IPS DF 19.7 (cell line): ENCODE measurements around the gene CPT1A.
A peak's percentile ranks its signal among the peaks of the same experiment; 100 is the strongest.
"Not testable (repeated sequence)": the region's sequence is repeated elsewhere in the genome, so short reads cannot be mapped to it uniquely, and the experiment has no call there.

ENCODE experiments used
- DNase-seq: peaks from one replicate; pipeline ENCODE4 v3.0.0-alpha.2; 2013; ENCODE audit warnings: low read depth, low spot score

Gene CPT1A

DNA sequence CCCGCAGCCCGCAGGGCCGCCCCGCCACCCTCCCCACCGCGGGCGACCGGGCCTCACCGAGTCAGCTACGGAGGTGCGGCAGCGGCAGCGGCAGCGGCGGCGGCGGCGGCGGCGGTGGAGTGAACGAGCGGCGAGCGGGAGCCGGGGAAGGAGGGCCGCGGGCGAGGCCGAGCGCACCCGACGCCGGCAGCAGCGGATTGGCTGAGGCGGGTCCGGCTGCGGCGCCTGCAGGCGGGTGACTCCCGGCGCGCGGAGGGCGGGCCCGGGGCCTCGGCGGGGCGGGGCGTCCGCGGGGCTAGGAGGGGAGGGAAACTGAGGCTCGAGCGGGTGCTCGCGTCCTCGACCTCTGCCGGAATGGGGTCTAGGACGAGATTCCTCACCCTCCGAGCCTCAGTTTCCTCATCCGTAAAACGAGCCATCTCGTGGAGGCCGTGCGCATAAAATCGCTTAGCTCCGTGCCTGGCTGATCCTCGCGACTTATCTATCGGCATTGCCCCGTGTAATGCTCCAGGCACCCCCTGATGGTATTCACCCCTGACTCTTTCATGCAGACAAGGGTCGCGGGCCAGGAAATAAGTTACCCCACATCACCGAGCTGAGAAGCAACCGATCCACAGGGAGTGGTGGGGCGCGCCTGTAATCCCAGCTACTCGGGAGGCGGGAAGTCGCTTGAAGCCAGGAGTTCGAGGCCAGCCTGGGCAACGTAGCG lies at the start of gene CPT1A:
TSS of gene CPT1A (minus strand) at position 199 of the 709 bp plus-strand sequence. CDS start 26,442 bp downstream, outside the sequence.
- DNase-seq: no peak

DNA sequence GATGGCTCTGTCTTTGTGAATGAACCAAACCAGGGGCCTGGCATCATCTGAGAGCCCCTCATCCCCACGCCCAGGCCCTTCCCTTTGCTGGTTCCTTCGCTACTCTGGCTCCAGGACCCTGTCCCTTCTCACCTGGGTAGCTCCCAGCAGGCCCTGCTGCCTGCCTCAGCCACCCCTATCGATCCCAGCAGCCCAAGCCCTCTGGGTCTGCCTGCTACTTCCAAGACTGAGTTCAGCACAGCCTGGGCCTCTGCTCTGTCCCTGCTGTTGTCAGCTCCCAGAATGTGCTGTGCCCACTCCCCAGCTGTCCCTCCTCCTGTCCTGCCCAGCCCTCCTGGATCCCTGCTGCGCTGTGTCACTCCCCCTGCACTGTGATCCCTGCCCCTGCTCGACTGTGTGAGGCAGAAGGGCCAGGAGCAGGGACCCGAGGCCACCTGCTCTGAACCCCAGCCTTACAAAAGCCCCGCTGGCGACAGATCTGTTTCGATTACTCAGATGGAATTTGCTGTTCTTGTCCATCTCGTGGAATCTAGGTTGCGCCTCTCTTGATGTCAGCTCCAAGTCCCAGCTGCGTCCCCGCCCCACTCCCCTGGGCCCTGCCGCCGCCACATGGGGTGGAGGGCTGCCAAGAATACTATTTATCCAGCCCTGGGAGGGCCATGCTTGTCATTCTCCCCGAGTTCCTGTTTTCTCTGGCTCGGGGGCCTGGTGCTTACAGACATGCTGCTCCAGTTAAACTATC lies 48.9 kb upstream of the CPT1A start:
- no peak for DNase-seq

DNA sequence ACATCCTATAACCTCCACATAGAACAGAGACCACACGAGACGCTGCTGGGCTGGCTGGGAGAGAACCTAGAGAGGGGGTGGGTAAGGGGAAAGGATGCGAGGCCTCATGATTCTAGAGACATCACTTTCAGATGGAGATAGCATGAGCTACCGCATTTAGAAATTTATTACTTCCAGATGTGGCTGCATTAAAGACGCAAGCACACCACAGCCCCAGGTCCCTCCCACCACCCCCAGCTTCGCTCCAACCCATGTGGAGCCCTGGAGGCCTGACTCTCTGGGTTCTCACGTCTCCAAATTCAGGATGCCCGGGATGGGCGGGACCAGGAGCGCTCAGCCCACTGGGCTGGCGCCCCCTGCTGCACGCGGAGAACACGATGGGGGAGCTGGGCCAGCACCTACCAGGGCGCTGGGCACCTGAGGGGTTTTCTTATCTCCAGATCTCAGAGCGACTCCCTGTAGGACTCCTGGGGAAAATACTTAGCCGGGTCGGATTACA lies 48.3 kb upstream of the CPT1A start:
- DNase-seq: peak; percentile 15

DNA sequence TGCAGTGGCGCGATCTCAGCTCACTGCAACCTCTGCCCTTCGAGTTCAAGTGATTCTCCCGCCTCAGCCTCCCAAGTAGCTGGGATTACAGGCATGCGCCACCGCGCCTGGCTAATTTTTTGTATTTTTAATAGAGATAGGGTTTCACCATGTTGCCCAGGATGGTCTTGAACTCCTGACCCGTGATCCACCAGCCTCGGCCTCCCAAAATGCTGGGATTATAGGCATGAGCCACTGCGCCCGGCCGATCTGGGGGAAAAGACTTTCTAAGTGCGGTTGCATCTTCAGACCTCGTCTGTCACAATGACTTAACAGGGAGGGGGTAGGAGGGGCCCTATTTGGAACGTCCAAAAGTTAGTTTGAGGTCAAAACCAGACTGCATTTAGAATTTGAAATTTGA lies 43.1 kb upstream of the CPT1A start:
- not testable (repeated sequence) for DNase-seq

DNA sequence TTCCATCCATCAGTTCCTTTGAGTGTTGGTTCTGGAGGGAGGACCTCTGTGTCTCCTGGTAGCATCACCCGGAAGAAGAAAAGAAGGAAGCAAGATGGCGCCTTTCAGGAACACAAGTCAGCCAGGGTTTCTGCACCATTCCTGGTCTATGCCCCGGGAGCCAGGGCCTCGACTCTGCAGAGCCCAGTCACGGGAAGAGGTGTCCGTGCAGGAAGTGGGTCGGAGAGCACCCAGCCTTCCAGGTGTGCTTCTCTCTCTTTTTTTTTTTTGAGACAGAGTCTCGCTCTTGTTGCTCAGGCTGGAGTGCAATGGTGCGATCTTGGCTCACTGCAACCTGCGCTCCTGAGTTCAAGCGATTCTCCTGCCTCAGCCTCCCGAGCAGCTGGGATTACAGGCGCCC lies 40.7 kb upstream of the CPT1A start:
- no peak for DNase-seq

DNA sequence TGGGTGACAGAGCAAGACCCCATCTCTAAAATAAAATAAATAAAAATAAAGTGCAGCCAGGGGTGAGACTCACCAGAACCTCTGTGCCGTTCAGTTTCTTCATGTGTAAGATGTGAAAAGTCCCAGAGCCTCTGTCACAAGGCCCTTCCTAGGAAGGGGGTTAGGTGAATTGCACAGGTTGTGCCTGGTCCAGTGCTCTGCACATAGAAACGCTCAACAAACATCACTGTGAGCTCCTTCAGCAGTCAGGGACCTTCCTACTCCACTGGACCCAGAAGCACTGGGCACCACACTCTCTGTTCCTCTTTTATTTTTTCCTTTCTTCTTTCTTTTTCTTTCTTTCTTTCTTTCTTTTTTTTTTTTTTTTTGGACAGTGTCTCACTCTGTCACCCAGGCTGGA lies 39.6 kb upstream of the CPT1A start:
- no peak for DNase-seq

DNA sequence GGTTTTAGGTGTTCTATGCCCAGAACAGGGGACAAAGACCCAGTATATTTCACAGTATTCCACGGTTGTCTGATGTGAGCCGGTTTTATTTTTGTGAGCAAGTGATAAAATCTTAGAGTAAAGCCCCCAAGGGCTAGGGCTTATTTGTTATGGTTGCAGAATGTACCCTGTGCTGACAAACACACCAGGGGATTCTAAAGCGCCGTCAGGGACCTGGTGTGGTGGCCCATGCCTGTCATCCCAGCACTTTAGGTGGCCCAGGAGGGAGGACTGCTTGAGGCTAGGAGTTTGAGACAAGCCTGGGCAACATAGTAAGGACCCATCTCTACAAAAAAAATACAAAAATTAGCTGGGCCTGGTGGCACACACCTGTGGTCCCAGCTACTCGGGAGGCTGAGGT lies 39.1 kb upstream of the CPT1A start:
- DNase-seq: no peak

DNA sequence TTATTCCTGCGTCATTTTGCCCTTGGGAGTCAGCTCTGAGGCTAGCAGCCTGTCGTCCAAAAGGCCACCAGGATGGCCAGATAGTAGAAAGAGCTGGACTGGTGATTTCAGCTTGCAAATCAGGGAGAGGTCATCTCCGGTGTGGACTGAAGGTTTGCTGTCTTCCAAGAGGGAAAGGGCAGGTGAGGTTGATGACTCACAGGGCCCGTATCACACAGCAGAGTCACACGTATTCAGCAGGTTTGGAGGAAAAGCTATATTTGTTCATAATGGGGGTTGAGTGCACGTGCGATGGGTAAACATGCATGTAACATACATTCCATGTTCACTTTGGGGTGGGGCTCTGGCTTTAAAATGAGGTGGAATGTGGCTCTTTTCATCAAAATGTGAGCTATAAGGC lies 36.3 kb upstream of the CPT1A start:
- DNase-seq: no peak

DNA sequence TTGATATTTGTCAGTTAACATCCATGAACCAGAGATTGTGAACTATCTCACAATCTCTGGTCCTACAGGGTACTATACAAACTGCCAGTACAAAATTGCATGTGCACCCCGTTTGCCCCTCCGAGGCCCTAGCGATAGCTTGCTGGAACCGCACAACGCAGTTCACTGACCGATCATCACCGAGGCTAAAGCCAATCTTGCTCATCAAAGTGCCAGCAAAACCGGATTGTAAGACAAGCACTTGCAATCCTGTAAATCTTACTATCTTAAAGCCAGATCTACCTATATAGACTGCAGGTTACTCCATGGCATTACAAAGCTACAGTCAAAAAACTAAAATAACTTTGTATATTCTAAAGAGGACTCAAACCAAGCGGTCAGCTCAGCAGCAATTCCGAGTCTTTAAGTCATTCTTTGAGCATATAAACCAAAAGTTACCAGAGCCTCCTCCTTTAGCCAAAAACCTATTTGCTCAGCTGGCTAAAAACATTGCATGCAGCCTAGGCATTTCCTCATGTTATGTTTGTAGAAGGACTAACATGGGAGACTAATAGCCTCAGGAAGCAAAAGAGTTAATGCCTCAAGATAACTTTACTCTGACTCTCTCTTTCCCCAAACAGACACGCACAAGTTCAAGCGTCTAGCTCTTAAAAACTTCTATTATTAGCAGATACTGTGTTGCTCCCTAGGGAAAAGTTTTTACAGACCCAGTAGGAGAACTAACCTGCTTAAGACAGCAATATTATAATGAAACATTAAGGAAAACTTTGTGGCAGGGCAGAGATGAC lies 30.7 kb upstream of the CPT1A start:
- DNase-seq: no peak

DNA sequence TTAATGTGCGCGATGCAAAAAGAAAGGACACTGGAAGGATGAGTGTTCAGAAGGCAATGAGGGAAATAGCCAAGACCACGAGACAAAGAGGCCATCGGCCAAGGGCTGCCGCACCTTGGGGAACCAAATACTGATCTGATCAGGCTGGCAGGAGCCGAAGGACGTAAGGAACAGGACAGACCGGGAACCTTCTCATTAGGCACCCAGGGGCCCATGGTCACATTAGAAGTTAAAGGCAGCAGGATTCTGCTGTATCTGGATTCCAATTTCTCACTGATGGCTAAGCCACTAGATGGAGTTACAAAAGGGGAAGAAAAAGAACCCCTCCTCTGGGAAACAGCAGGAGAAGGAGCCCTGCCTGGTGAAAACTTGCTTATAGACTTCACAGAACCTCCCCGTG lies 28.8 kb upstream of the CPT1A start:
- DNase-seq: no peak

DNA sequence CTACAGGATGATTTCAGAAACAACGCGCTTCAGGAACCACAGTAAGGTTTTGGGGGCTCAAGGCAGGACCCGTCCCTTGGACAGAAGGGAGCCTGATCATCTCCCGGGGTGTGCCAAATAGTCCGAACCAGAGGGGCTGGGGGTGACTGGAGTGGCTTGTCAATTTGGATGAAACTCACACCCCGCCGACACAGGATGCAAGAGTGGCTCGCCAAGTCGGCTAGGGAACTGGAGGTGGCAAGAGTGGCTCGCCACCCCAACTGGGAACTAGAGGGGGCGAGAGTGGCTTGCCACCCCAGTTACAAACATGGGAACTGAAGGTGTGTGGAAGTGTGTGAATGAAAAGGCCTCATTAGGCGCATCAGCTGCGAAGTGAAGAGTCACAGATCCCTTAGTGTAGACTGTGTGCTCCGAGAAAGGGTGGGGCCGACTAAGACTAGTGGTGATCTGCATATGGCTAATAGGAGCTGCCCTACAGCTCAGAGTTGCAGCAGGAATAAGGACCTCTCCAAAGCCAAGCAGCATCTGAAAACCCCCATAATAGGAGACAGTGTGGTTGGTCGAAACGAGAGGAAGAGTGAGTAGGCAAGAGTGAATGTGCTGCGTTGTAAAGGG lies 26.6 kb upstream of the CPT1A start:
- no peak for DNase-seq

DNA sequence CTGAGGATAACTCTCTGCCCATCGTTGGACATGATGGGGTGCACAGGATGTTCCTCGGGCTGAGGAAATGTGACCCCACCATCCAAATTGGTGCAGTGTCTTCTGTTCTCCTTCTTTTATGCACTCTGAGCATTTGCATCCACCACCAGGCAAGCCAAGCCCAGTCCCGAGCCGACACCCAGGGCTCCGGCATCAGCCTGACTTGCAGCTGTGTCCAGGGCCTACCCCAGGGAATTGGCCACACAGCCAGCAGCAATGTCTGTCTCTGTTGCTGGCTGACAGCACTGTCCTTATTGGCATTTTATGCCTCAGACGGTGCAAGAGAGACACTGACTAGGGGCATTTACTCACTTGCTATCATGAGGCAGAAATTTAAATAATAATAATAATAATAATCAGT lies 25.4 kb upstream of the CPT1A start:
- no peak for DNase-seq

DNA sequence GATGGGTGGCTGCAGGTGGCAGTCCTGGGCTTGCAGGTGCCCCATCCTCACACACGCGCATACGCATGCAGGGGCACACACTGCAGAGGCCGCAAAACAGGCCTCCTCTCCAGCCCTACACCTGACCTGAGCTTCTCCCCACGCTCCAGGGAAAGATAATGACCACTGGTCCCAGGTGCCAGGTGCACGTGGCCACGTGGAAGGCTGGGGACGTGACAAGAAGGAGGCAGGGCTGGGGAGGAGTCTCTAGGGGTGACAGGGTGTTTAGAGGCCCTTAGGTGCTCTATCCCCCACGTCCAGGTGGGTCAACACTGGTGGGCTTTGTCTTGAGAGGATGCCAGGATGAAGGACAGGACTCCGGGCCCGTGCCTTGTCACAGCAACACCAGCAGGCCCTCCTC lies 23.5 kb upstream of the CPT1A start:
- no peak for DNase-seq

DNA sequence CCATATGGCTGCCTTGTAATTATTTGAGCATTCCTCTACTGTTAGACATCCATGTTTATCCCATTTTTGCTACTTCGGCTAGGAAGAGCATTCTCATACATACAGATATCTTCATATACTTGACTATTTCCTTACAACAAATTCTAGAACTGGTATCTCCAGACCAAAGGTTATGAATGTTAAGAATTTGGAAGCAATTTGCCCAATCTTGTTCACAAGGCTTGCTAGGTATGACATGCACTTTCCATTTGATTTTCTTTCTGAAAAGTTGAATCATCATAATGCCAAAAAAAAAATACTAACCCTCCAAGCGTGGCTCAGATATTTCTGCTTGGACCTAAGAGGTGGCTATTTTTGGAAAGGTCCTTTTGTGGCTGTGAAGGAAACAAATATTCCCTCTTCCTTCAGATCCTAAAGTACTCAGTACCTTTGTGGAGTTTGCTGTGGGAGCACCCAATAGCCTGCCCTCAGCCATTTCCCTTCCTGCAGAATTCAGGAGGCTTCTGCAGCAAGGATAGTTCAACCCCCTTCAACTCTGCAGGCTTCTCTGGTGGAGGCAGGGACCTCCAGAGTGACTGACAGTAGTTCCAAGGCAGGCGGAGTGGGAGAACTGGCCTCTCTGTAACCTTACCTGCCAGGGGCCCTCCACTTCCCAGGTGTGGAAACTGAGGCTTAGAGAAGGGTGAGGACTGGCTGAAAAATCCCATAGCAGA lies 22.0 kb upstream of the CPT1A start:
- DNase-seq: no peak

DNA sequence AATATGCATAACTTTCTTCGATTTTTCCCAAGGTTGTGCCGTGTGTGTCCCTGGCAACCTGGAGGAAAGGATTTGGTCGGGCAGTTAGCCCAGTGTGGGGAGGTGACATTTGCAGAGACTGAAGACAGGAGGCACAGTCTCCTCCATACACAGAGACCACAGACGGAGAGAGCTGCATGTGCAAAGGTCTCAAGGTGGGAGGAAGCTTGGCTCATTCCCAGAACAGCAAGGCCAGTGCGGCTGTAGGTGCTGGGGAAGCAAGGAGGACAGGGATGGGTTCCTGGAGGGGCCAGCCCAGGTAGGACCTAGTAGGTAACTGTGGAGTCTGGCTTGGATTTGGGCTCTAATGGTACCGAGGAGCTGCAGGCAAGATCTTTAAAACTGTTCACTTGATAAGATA lies 20.7 kb upstream of the CPT1A start:
- no peak for DNase-seq

DNA sequence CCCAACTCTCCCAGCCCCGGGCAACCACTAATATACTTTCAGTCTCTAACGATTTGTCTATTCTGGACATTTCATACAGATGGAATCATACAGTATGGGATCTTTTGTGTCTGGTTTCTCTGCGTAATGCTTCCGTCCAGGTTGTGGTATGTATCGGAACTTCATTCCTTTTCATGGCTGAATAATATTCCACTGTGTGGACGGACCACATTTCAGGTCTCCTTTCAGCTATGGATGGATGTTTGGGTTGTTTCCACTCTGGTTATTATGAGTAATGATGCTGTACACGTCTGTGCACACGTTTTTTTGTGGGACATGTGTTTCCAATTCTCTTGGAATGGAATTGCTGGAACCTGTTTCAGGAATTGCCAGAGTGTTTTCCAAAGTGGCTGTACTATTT lies 17.4 kb upstream of the CPT1A start:
- DNase-seq: no peak

DNA sequence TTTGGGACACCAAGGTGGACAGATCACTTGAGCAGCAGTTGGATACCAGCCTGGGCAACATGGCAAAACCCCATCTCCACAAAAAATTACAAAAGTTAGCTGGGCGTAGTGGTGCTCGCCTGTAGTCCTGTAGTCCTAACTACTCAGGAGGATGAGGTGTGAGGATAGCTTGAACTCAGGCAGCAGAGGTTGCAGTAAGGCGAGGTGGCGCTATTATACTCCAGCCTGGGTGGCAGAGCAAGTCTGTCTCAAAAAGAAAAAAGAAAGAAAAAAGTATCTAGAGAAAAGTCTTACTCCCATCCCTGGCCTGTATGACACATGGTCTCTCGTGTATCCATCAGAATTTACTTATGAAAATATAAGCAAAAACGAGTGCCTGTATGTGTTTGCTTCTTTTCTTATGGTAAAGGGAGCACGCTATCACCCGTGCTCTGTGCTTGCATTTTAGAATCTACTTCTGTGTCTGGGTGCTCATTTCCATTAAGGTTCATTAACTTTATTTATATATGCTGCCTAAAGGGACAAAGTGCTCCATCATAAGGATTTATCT lies 15.4 kb upstream of the CPT1A start:
- DNase-seq: no peak

DNA sequence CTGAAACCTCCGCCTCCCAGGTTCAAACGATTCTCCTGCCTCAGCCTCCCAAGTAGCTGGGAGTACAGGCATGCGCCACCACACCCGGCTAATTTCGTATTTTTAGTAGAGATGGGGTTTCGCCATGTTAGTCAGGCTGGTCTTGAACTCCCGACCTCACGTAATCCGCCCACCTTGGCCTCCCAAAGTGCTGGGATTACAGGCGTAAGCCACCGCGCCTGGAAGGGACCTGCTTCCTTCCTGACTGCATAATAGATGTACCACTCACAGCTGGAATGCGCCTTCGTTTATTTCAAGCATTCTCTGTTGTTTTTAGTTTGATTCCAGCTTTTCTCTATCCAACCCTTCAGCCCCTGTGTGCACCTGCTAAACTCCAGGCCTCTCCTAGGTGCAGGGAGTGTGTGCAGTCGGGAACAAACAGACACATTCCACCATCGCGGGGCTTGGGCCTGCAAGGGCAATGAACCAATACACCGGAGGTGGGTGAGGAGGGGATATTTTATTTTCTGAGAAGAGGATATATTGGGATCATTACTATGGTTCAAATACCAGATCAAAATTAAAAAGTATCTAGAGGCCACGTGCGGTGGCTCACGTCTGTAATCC lies 14.8 kb upstream of the CPT1A start:
- not testable (repeated sequence) for DNase-seq

DNA sequence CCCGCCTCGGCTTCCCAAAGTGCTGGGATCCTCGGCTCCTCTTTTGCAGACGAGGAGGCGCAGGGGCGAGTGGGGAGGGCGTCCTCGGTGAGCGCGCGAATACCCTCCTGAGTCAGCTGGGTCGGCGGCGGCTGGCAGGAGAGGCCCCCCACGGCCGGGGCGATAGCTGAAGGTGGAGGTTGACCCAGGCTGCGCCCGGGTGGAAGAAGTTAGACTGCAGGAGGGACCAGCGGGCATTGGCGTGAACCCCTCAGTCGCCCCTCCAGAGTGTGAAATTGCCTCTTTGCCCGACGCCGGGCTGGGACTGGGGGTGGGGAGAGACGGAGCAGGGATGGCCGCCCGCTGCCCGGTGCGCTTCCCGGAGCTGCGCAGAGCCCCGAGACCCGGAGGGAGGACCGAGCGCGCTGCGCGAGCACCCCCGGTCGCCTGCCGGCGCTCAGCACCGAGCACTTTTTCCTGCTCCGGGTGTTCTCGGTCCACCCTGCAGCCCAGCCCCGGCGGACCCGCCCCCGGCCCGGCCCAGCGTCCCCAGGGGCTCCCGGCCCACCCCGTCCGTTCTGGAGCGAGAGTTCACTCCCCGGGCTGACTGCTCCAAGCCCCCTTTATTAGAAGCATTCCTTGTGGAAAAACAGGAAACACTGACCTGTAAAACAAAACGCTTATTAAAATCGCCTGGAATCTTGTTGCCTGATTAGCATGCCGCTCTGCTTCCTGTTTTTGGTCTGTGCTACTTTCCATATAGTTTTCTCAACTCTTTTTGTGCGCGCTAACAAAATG lies 13.7 kb upstream of the CPT1A start:
- DNase-seq: no peak
